ENCODE results near the gene FCGR2B. TPM values are rescaled to one million over a fixed set of nuclear protein-coding genes. Genes with fewer than 3 reads are reported as not detected.
"Not testable (repeated sequence)": the region's sequence is repeated elsewhere in the genome, so short reads cannot be mapped to it uniquely, and the experiment has no call there.

FCGR2B gene
- total RNA-seq, 4 donors from 2014 or later = 4.8 to 9.4 (median 5.8) TPM

DNA sequence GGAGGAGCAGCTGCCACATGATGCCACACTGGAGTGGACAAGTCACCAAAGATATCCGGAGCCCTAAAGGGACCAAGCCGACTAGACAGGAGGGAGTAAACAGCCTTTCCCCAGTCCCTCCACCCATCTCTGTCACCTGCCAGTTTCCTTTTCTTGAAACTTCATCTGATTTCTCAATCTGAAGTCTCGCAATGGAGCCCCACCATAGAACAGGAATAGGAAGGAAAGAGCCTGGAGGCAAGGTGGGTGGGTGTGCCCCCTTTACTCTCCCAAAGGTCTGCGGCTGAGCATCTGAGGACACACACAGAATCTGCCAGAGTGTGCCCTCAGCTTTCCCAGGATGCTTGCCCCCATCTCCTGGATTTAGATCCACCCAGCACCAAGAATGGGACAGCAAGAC is 31.9 kb upstream of the FCGR2B start, which contains the start of gene FCGR3B:
Gene FCGR3B, minus strand, starts transcription at position 101 of the 400 bp plus-strand sequence. Its CDS starts 82 bp downstream, at position 19.
- Histone ChIP-seq H3K4me3 (no peak within 1 kb of the TSS), H3K27ac (no peak within 1 kb of the TSS), H3K27me3 (no peaks in the 10 kb centered on the region), H3K9me3 (no peaks in the 10 kb centered on the region), H3K36me3 (no peaks in the 10 kb centered on the region), H3K4me1 (no peaks in the 10 kb centered on the region)
- TF ChIP-seq, protein P1, sequence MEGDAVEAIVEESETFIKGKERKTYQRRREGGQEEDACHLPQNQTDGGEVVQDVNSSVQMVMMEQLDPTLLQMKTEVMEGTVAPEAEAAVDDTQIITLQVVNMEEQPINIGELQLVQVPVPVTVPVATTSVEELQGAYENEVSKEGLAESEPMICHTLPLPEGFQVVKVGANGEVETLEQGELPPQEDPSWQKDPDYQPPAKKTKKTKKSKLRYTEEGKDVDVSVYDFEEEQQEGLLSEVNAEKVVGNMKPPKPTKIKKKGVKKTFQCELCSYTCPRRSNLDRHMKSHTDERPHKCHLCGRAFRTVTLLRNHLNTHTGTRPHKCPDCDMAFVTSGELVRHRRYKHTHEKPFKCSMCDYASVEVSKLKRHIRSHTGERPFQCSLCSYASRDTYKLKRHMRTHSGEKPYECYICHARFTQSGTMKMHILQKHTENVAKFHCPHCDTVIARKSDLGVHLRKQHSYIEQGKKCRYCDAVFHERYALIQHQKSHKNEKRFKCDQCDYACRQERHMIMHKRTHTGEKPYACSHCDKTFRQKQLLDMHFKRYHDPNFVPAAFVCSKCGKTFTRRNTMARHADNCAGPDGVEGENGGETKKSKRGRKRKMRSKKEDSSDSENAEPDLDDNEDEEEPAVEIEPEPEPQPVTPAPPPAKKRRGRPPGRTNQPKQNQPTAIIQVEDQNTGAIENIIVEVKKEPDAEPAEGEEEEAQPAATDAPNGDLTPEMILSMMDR (IDR thresholded peaks at IDR 0.05 in 4 of 5, conservative IDR thresholded peaks at IDR 0.05 in 1 of 5) = no peak
- no peak for TF ChIP-seq POLR2A (IDR thresholded peaks at IDR 0.05)
- no peak for ATAC-seq
- intact Hi-C loops (cut with DNase I; ENCODE audit: low total_unique reads) (no loop called here), in situ Hi-C loops (cut with MboI; ENCODE audit: low sequenced_read_pairs in 4 of 4) (no loop called here)
- no peak for DNase-seq

DNA sequence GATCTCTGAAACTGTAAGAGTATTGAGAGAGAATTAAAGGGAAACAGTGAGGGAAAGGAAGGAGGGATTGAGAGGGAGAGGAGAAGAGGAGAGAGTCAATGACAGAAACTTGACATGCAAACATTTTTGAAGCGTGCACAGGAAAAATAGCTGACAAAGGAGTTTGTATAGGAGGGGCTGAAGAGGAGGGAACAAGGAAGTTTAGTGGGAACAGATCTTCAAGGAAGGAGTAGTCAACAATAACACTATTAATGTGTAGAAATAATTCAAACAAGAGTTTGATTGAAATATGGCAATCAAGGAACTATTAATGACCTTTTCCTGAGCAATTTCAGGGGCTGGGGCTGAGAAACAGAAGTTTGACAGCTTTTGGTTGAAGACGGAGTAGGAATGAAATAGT is 27.9 kb upstream of the FCGR2B start:
- in situ Hi-C loops (cut with MboI; ENCODE audit: low sequenced_read_pairs in 4 of 4); intact Hi-C loops (cut with DNase I; ENCODE audit: low total_unique reads); H3K27me3 ChIP-seq; H3K36me3 ChIP-seq; DNase-seq; ATAC-seq; H3K27ac ChIP-seq; H3K4me1 ChIP-seq; H3K4me3 ChIP-seq; H3K9me3 ChIP-seq: not testable (repeated sequence)

DNA sequence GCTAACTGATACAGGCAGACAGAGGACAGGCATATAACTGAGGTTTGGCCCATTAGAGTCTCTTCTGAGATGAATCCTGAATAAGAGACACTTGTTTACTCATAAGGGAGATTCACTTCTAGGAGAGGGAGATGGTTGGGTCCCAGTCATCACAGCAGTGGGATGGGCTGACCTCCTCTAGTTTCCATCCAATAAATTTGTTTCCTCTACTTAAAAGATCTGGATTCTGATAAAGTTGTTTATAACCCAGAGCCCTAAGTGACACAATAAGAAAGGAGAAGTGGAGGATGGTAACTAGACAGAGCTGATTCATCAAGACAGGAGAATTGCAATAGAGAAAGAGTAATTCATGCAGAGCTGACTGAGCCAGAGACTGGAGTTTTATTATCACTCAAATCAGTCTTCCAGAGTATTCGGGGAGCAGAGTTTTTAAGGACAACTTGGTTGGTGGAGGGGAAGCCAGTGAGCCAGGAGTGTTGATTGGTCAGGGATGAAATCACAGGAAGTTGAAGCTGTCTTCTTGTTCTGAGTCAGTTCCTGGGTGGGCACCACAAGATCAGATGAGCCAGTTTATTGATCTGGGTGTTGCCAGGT is 26.7 kb upstream of the FCGR2B start:
- intact Hi-C loops (cut with DNase I; ENCODE audit: low total_unique reads) = not testable (repeated sequence)

DNA sequence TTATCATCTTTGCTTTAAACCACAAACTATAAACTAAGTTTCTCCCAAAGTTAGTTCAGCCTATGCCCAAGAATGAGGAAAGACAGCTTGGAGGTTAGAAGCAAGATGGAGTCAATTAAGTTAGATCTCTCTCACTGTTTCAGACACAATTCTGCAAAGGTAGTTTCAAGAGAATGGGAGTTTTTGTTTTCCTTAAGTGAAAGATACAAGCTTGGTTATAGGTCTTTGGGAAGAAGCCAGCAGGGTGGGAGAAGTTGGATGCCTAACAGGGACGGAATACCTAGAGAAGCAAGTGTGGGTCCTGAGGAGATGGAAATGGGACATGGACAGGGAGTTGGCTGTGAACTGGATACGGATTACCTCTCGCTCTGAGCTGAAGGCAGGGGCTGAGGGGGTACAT is 26.0 kb upstream of the FCGR2B start:
- intact Hi-C loops (cut with DNase I; ENCODE audit: low total_unique reads); H3K4me3 ChIP-seq; ATAC-seq; DNase-seq; H3K4me1 ChIP-seq; in situ Hi-C loops (cut with MboI; ENCODE audit: low sequenced_read_pairs in 4 of 4); H3K27ac ChIP-seq; H3K36me3 ChIP-seq; H3K9me3 ChIP-seq; H3K27me3 ChIP-seq: not testable (repeated sequence)

More for the DNA sequence above, 26.7 kb upstream of the FCGR2B start:
- H3K9me3 ChIP-seq; H3K27me3 ChIP-seq; H3K36me3 ChIP-seq; H3K4me3 ChIP-seq; in situ Hi-C loops (cut with MboI; ENCODE audit: low sequenced_read_pairs in 4 of 4); H3K27ac ChIP-seq; H3K4me1 ChIP-seq; DNase-seq; ATAC-seq: not testable (repeated sequence)

DNA sequence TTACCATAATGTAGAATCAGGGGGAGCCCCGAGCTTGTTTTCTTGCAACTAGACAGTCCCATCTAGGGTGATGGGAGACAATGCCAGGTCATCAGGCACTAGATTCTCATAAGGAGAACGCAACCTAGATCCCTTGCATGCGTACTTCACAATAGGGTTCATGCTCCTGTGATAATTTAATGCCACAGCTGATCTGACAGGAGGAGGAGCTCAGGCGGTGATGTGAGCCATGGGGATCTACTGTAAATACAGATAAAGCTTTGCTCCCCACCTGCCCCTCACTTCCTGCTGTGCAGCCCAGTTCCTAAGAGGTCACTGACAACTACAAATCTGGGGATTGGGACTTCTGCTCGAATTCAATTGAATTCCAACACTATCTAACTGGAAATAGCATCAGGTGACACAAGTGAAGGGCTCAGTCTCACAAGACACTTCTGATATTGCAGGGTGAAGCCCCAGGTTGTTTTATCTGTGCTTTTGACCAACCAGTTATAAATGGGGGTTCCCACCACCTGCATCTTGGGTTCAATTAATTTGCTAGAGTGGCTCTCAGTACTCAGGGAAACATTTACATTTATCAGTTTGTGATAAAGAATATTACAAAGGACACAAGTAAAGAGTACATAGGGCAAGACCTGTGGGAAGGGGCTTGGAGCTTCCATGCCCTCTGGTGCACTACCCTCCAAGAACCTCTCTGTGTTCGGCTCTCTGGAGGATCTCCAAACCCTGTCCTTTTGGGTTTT is 24.5 kb upstream of the FCGR2B start:
- ATAC-seq; in situ Hi-C loops (cut with MboI; ENCODE audit: low sequenced_read_pairs in 4 of 4); H3K4me3 ChIP-seq; DNase-seq; H3K9me3 ChIP-seq; intact Hi-C loops (cut with DNase I; ENCODE audit: low total_unique reads); H3K27me3 ChIP-seq; H3K36me3 ChIP-seq; H3K4me1 ChIP-seq; H3K27ac ChIP-seq: not testable (repeated sequence)

DNA sequence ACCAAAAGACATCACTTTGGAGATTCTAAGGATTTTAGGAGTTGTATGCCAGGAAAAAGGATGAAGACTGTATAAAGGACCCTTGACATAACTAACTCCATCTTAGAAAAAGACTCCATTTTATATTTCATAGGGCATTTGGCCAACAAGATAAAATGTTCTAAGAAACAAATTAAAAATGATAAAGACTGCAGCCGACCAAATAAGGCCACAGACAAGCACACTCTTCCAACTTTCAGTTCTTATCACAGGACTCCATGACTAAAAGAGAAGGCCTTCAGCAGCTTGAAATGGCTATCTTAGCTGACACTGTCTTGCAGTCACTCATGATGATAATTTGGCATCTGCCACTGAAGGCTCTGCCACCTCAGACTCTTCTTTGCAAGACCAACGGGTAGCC is 23.7 kb upstream of the FCGR2B start:
- in situ Hi-C loops (cut with MboI; ENCODE audit: low sequenced_read_pairs in 4 of 4); H3K27ac ChIP-seq; H3K4me3 ChIP-seq; DNase-seq; H3K4me1 ChIP-seq; intact Hi-C loops (cut with DNase I; ENCODE audit: low total_unique reads); ATAC-seq; H3K9me3 ChIP-seq; H3K36me3 ChIP-seq; H3K27me3 ChIP-seq: not testable (repeated sequence)

DNA sequence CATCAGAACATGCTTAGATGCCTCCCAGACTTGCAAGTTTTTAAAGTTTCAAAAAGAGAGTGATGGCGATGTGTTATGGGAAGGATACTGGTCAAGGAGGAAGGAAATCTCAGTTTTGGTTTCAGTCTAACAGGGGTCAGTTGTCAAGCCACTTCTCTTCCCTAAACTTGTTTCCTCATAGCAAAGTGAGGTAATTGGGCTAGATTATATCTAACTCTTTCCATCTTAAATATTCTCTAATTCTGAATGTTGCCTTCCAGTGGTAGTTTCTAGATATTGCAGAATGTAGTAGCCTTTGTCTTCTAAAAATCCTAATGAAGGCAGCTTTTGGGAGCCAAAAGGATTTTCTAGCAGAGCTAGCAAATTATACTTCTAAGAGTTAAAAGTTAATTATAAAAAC is 20.2 kb upstream of the FCGR2B start:
- ATAC-seq; H3K4me3 ChIP-seq; DNase-seq; H3K27me3 ChIP-seq; H3K36me3 ChIP-seq; in situ Hi-C loops (cut with MboI; ENCODE audit: low sequenced_read_pairs in 4 of 4); H3K9me3 ChIP-seq; intact Hi-C loops (cut with DNase I; ENCODE audit: low total_unique reads); H3K4me1 ChIP-seq; H3K27ac ChIP-seq: not testable (repeated sequence)

DNA sequence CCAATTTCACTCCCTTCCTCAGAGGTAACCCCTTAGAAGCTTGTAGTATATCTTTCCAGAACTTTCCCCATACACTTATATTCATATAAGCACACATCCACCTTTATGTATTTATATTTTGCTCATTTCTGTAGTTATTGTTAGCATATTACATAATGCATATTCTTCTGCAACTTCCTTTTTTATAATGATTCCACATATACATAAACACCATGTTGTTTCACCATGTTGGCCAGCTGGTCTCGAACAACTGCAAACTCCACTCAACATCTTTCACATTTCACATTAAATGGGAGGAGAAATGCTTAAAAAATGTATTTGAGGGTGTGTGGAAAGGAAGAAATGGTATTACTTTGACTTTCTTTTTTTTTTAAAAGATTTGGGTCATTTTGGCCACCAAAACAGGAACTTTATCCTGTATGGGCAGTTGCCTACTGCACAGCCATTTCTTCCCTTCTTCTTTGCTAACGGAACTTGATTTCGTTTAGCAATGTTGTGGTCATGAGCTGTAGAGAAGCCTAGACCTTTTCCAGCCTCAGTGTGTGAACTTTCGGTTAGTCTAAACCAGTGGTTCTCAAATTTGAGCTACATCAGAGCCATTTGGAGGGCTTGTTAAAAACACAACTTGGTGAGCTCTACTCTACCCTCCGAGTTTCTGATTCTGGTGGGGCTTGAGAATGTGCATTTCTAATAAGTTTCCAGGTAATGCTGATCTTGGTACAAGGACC is 19.3 kb upstream of the FCGR2B start:
- ATAC-seq; H3K27me3 ChIP-seq; H3K4me3 ChIP-seq; H3K36me3 ChIP-seq; DNase-seq; intact Hi-C loops (cut with DNase I; ENCODE audit: low total_unique reads); H3K9me3 ChIP-seq; in situ Hi-C loops (cut with MboI; ENCODE audit: low sequenced_read_pairs in 4 of 4); H3K4me1 ChIP-seq; H3K27ac ChIP-seq: not testable (repeated sequence)

DNA sequence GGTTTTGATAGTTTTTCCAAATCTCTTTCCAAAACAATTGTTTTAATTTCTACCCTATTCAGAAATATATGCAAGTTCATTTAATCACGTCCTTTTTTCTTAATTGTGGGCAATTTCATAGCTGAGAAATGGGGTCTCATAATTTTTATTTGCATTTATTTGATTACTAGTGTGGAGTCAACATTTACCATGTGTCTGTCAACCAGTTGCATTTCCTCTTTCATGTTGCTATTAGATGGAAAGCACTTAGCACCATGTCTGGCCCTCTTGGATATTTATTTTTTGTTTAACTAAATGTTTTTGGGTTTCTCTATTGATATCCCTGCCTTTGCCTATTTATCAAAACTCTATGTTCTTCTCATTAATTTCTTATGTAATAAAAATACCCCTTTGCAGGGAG is 18.1 kb upstream of the FCGR2B start:
- H3K36me3 ChIP-seq; intact Hi-C loops (cut with DNase I; ENCODE audit: low total_unique reads); in situ Hi-C loops (cut with MboI; ENCODE audit: low sequenced_read_pairs in 4 of 4); H3K4me3 ChIP-seq; H3K27me3 ChIP-seq; H3K4me1 ChIP-seq; ATAC-seq; H3K9me3 ChIP-seq; H3K27ac ChIP-seq; DNase-seq: not testable (repeated sequence)
